Trophoblast cell (in vitro differentiated cells and primary cell): ENCODE measurements around the gene ATP8A1.

Experiments
- DNase-seq, 2 donors: peaks; one replicate each; pipeline ENCODE4 v3.0.0-alpha.2; 2016
- H2AFZ ChIP-seq: 2 replicates; pipeline ENCODE4 v1.6.1; 2013; ENCODE audit warnings: low read length, moderate library complexity, mild to moderate bottlenecking; ENCODE audit not compliant: insufficient read depth, poor library complexity
- H2AK5ac ChIP-seq: 2 replicates; pipeline ENCODE4 v1.6.1; 2013; ENCODE audit warnings: mild to moderate bottlenecking, low read length
- H2BK120ac ChIP-seq: 2 replicates; pipeline ENCODE4 v1.6.1; 2013; ENCODE audit warnings: low read length, mild to moderate bottlenecking, moderate library complexity; ENCODE audit not compliant: insufficient read depth, poor library complexity
- H2BK12ac ChIP-seq: 2 replicates; pipeline ENCODE4 v1.6.1; 2013; ENCODE audit warnings: mild to moderate bottlenecking, low read length, moderate library complexity
- H2BK5ac ChIP-seq: 2 replicates; pipeline ENCODE4 v1.6.1; 2013; ENCODE audit warnings: low read length, low read depth, moderate library complexity, mild to moderate bottlenecking; ENCODE audit not compliant: poor library complexity
- H3K14ac ChIP-seq: 2 replicates; pipeline ENCODE4 v1.6.1; 2013; ENCODE audit warnings: mild to moderate bottlenecking, low read length
- H3K18ac ChIP-seq: 2 replicates; pipeline ENCODE4 v1.6.1; 2013; ENCODE audit warnings: mild to moderate bottlenecking, low read length
- H3K23ac ChIP-seq: 2 replicates; pipeline ENCODE4 v1.6.1; 2013; ENCODE audit warnings: low read length
- H3K27ac ChIP-seq: 2 replicates; pipeline ENCODE4 v1.5.1; 2013; ENCODE audit warnings: low read depth, mild to moderate bottlenecking, inconsistent platforms, low read length, moderate library complexity
- H3K27me3 ChIP-seq: 2 replicates; pipeline ENCODE4 v1.6.1; 2013; ENCODE audit warnings: inconsistent platforms, mild to moderate bottlenecking, low read length, moderate library complexity; ENCODE audit not compliant: insufficient read depth
- H3K36me3 ChIP-seq, 2 experiments: 1 replicate in 1 of 2; 2 replicates in 1 of 2; pipeline ENCODE4 v1.6.1; 2013; ENCODE audit warnings: low read length in 2 of 2, mild to moderate bottlenecking in 2 of 2, moderate library complexity in 1 of 2; ENCODE audit not compliant: insufficient read depth in 2 of 2, control insufficient read depth in 1 of 2
- H3K4ac ChIP-seq: 2 replicates; pipeline ENCODE4 v1.6.1; 2013; ENCODE audit warnings: low read depth, mild to moderate bottlenecking, low read length, moderate library complexity
- H3K4me1 ChIP-seq, 2 experiments: 1 replicate in 1 of 2; 2 replicates in 1 of 2; pipeline ENCODE4 v1.6.1; 2013; ENCODE audit warnings: low read length in 2 of 2, mild to moderate bottlenecking in 2 of 2, moderate library complexity in 1 of 2; ENCODE audit not compliant: insufficient read depth in 2 of 2, control insufficient read depth in 1 of 2
- H3K4me2 ChIP-seq: 2 replicates; pipeline ENCODE4 v1.6.1; 2013; ENCODE audit warnings: inconsistent platforms, mild to moderate bottlenecking, low read length, moderate library complexity
- H3K4me3 ChIP-seq: 2 replicates; pipeline ENCODE4 v1.5.1; 2013; ENCODE audit warnings: mild to moderate bottlenecking, low read depth, low read length, inconsistent platforms
- H3K79me1 ChIP-seq: one replicate; pipeline ENCODE4 v1.6.1; 2013; ENCODE audit warnings: low read length
- H3K79me2 ChIP-seq: 2 replicates; pipeline ENCODE4 v1.6.1; 2013; ENCODE audit warnings: low read length, mild to moderate bottlenecking; ENCODE audit not compliant: control insufficient read depth, insufficient read depth, poor library complexity
- H3K9ac ChIP-seq: 2 replicates; pipeline ENCODE4 v1.6.1; 2013; ENCODE audit warnings: mild to moderate bottlenecking, low read length
- H3K9me3 ChIP-seq: 2 replicates; pipeline ENCODE4 v1.6.1; 2013; ENCODE audit warnings: low read depth, mild to moderate bottlenecking, control low read depth, inconsistent platforms, low read length; ENCODE audit not compliant: insufficient read depth
- H4K12ac ChIP-seq: 2 replicates; pipeline ENCODE4 v1.6.1; 2013; ENCODE audit warnings: low read depth, mild to moderate bottlenecking, low read length, moderate library complexity
- H4K8ac ChIP-seq: 2 replicates; pipeline ENCODE4 v1.6.1; 2013; ENCODE audit warnings: low read depth, mild to moderate bottlenecking, low read length, moderate library complexity
- H4K91ac ChIP-seq: one replicate; pipeline ENCODE4 v1.6.1; 2013; ENCODE audit warnings: low read depth, mild to moderate bottlenecking, low read length, moderate library complexity
- WGBS: extraction: QIAGEN DNeasy Blood & Tissue Kit; methylation state at CpG from one replicate; pipeline ENCODE4 v1.1.7; 2013; ENCODE audit warnings: missing lambda C conversion rate; ENCODE audit not compliant: insufficient read length, insufficient coverage; ENCODE audit errors: extremely low coverage; 5-methylcytosine and 5-hydroxymethylcytosine counted together

ATP8A1 gene

DNA sequence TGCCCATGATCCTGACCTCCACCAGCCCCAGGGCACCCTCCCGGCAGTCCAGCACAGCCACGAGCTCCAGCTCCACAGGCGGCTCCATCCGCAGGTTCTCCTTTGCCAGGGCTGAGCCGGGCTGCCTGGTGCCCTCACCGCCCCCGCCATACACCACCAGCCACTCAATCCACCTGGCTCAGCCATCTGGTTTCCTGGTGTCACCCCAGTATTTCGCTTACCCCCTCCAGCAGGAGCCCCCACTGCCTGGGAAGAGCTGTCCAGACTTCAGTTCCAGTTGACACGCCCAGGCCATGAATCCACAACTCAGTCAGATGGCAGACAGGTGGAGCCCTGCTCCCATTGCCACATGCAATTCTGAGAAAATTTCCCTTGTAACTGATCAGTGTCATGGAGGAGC lies 255.7 kb downstream of the ATP8A1 start:
- Histone ChIP-seq H2AK5ac (no peak overlapping the region), H3K36me3 (no peaks in the 10 kb centered on the region), H3K18ac (no peak overlapping the region), H4K8ac (no peak overlapping the region), H4K91ac (no peak overlapping the region), H3K4me1 (peaks cover 17 to 21% of the 10 kb centered on the region in 2 experiments), H3K9me3 (peaks cover 5% of the 10 kb centered on the region), H3K4ac (no peak overlapping the region), H3K9ac (no peak overlapping the region), H3K79me2 (no peaks in the 10 kb centered on the region), H3K14ac (no peak overlapping the region), H3K23ac (no peak overlapping the region), H3K4me2 (no peak overlapping the region), H3K4me3 (no peak overlapping the region), H4K12ac (no peak overlapping the region), H3K27ac (no peak overlapping the region), H2BK120ac (no peak overlapping the region), H3K79me1 (no peaks in the 10 kb centered on the region), H2AFZ (no peak overlapping the region), H2BK5ac (no peak overlapping the region), H2BK12ac (no peak overlapping the region), H3K27me3 (peaks cover 42% of the 10 kb centered on the region)
- no peak for DNase-seq
- WGBS, result no CpG with 5 or more reads among the region's 9 CpGs

DNA sequence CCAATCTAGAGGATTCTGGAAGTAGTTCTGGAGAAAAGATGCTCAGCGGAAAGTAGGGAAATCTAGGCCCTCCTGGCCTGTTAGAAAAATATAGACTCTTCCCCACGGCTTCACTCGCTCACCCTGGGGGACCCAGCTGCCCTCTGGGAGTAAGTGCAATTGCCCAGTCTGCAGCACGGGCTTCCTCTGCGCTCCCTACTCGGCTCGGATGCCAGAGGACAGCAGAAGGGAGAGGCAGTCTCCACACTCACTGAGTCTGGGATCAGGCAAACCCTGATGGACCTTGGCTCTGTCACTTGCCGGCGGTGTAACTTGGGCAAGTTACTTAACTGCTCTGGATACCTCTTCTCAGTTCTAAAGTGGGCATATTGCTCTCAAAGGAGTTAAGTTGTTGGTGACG lies 257.5 kb downstream of the ATP8A1 start:
- Histone ChIP-seq H3K9me3 (peaks cover 5% of the 10 kb centered on the region), H3K14ac (no peak overlapping the region), H2BK5ac (no peak overlapping the region), H3K18ac (no peak overlapping the region), H4K12ac (no peak overlapping the region), H3K9ac (no peak overlapping the region), H2AK5ac (no peak overlapping the region), H3K4me3 (no peak overlapping the region), H3K36me3 (no peaks in the 10 kb centered on the region), H4K8ac (no peak overlapping the region), H3K27me3 (peaks cover 45% of the 10 kb centered on the region), H4K91ac (no peak overlapping the region), H3K4me2 (peak overlapping the region; percentile 74), H3K23ac (no peak overlapping the region), H2BK120ac (no peak overlapping the region), H3K79me2 (no peaks in the 10 kb centered on the region), H3K4me1 (peaks cover 17 to 21% of the 10 kb centered on the region in 2 experiments), H3K79me1 (no peaks in the 10 kb centered on the region), H3K27ac (no peak overlapping the region), H3K4ac (no peak overlapping the region), H2AFZ (no peak overlapping the region), H2BK12ac (no peak overlapping the region)
- DNase-seq, result no peak
- WGBS, result no CpG with 5 or more reads among the region's 10 CpGs

DNA sequence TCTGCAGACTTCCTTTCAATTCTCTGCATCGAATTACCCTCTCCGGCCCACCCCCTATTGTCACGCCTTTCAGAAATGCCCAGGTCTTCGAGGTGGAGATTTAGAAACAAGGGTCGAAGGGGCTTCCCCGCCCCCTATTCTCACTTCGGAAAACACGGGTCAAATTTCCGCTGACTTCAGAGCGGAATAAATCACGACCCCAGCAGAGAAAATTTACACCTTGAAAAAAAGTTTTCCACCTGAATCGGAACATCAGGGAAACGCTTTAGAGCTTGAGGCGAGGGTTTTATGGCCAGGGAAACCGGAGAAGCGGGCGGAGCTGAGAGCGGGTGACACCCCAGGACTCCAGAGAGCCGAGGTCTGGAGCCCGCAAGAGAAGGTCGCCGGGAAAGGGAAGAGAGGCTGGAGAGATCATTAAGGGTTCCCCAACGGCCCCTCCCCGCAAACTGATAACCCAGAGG lies 258.0 kb downstream of the ATP8A1 start:
- Histone ChIP-seq H3K4me1 (peaks cover 17 to 21% of the 10 kb centered on the region in 2 experiments), H3K4ac (no peak overlapping the region), H2BK5ac (no peak overlapping the region), H2AFZ (peak overlapping the region; percentile 17), H3K79me1 (no peaks in the 10 kb centered on the region), H2BK120ac (no peak overlapping the region), H3K36me3 (no peaks in the 10 kb centered on the region), H3K14ac (no peak overlapping the region), H3K18ac (no peak overlapping the region), H4K91ac (no peak overlapping the region), H4K12ac (no peak overlapping the region), H3K27me3 (peaks cover 45% of the 10 kb centered on the region), H3K9ac (no peak overlapping the region), H3K4me3 (no peak overlapping the region), H2AK5ac (no peak overlapping the region), H4K8ac (no peak overlapping the region), H3K23ac (no peak overlapping the region), H3K79me2 (no peaks in the 10 kb centered on the region), H2BK12ac (no peak overlapping the region), H3K9me3 (peaks cover 5% of the 10 kb centered on the region), H3K27ac (no peak overlapping the region), H3K4me2 (peak overlapping the region; percentile 74)
- no peak for DNase-seq
- no CpG with 5 or more reads among the region's 24 CpGs for WGBS

DNA sequence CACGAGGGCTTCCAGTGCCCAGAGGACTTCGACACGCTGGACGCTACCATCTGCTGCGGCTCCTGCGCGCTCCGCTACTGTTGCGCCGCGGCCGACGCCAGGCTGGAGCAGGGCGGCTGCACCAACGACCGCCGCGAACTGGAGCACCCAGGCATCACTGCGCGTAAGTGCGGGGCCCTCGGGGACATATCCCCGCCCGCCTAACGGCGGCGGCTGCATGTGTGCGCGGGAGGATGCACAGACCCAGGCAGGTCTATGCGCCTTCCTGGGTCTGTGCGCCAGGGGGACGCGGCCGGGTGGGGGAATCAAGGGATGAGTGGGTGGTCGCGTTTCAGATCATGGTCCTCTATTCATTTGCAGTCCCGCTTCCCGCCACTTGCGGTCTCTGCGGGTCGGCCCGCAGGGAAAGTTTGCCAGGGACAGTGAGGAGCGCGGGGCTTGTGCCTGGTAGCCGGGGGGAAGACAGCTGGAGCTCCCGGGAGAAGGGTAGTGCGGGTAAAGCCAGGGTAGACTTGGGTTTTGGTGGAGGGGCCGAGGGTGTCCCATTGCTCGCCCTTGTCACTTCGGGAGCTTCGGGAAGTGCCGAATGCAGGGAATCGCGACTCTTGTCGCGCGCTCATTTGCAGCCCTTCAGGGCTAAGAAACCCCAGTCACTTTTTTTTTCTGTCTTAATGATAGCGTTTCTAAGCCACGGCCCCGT lies 258.6 kb downstream of the ATP8A1 start:
- H3K4me3 ChIP-seq, result peak overlapping the region; percentile 57
- peaks cover 5% of the 10 kb centered on the region for H3K9me3 ChIP-seq
- H3K27ac ChIP-seq, result no peak overlapping the region
- peak overlapping the region; percentile 17 for H2AFZ ChIP-seq
- peaks cover 45% of the 10 kb centered on the region for H3K27me3 ChIP-seq
- no peak for DNase-seq
- H3K79me2 ChIP-seq, result no peaks in the 10 kb centered on the region
- no peak overlapping the region for H4K8ac ChIP-seq
- no peak overlapping the region for H3K18ac ChIP-seq
- no peak overlapping the region for H3K14ac ChIP-seq
- H2AK5ac ChIP-seq, result no peak overlapping the region
- no CpG with 5 or more reads among the region's 60 CpGs for whole genome bisulfite sequencing
- H3K79me1 ChIP-seq, result no peaks in the 10 kb centered on the region
- H2BK12ac ChIP-seq, result no peak overlapping the region
- H2BK120ac ChIP-seq, result no peak overlapping the region
- no peak overlapping the region for H3K23ac ChIP-seq
- H2BK5ac ChIP-seq, result no peak overlapping the region
- H3K4me2 ChIP-seq, result peak overlapping the region; percentile 74
- H3K4me1 ChIP-seq, result peaks cover 17 to 21% of the 10 kb centered on the region in 2 experiments
- H4K91ac ChIP-seq, result no peak overlapping the region
- H4K12ac ChIP-seq, result no peak overlapping the region
- no peak overlapping the region for H3K4ac ChIP-seq
- no peak overlapping the region for H3K9ac ChIP-seq
- no peaks in the 10 kb centered on the region for H3K36me3 ChIP-seq
